HepG2 (cell line): Measurements from ENCODE around the gene KIF23.

Experiments
- CTCF ChIP-seq: sonication (generic); formaldehyde crosslinking; IDR thresholded peaks from 2 replicates; pipeline ENCODE4 v1.5.0; 2020; ENCODE audit warnings: mild to moderate bottlenecking, missing genetic modification reagents, moderate library complexity
- FOXM1 ChIP-seq: sonication (generic); formaldehyde crosslinking; IDR thresholded peaks from 2 replicates; pipeline ENCODE4 v1.5.0; 2020; ENCODE audit warnings: missing genetic modification reagents
- TF ChIP-seq, protein P1 (sequence below): sonication (generic); formaldehyde crosslinking; IDR thresholded peaks from 2 replicates; pipeline ENCODE4 v1.4.0; 2020; ENCODE audit warnings: missing genetic modification reagents

GRCh38 chr15:69472046-69472445, 57.9 kb downstream of the KIF23 start:
- TF ChIP-seq, protein P1, sequence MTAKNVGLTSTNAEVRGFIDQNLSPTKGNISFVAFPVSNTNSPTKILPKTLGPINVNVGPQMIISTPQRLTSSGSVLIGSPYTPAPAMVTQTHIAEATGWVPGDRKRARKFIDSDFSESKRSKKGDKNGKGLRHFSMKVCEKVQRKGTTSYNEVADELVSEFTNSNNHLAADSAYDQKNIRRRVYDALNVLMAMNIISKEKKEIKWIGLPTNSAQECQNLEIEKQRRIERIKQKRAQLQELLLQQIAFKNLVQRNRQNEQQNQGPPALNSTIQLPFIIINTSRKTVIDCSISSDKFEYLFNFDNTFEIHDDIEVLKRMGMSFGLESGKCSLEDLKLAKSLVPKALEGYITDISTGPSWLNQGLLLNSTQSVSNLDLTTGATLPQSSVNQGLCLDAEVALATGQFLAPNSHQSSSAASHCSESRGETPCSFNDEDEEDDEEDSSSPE (CRISPR knock-in tag) = no peak
- TF ChIP-seq FOXM1 = no peak
- no peak for TF ChIP-seq CTCF (CRISPR knock-in tag)
